Measurements from ENCODE around the gene USHBP1.

USHBP1 gene

GRCh38 chr19:17237747-17238706 is 26.5 kb downstream of the USHBP1 start:
- no peak for DNase-seq

- DNase-seq, result no peak
Observed at GRCh38 chr19:17236811-17237543, 27.6 kb downstream of the USHBP1 start.

- peak; percentile 22 to 49 for DNase-seq
Observed at GRCh38 chr19:17235971-17236777, 28.4 kb downstream of the USHBP1 start.

- DNase-seq, result peak; percentile 74 to 77
Observed at GRCh38 chr19:17235300-17235970, 29.1 kb downstream of the USHBP1 start.

- DNase-seq, result peak; percentile 60 to 66
Observed at GRCh38 chr19:17234911-17235299, 29.6 kb downstream of the USHBP1 start.

- no peak for DNase-seq
Observed at GRCh38 chr19:17232258-17232657, 32.3 kb downstream of the USHBP1 start.

GRCh38 chr19:17229890-17230289 is 34.7 kb downstream of the USHBP1 start:
- no peak for DNase-seq

- no peak for DNase-seq
Observed at GRCh38 chr19:17227798-17228367, 36.7 kb downstream of the USHBP1 start.

- DNase-seq, result peak; percentile 96 to 97
Observed at GRCh38 chr19:17226002-17226933, 38.3 kb downstream of the USHBP1 start, which contains the start of gene OCEL1. OCEL1 (plus strand) TSS chr19:17226226; CDS start chr19:17226248, 22 bp downstream.

GRCh38 chr19:17225053-17225452 is 39.5 kb downstream of the USHBP1 start:
- no peak for DNase-seq

- DNase-seq, result peak; percentile 29 to 42
Observed at GRCh38 chr19:17220207-17220758, 44.3 kb downstream of the USHBP1 start.

- no peak for DNase-seq
Observed at GRCh38 chr19:17219286-17219685, 45.3 kb downstream of the USHBP1 start.

- no peak for DNase-seq
Observed at GRCh38 chr19:17216058-17216670, 48.4 kb downstream of the USHBP1 start.

- peak; percentile 82 to 86 for DNase-seq
Observed at GRCh38 chr19:17215127-17215971, 49.2 kb downstream of the USHBP1 start, which contains the start of gene USE1. USE1 (plus strand) TSS chr19:17215357; CDS start chr19:17215406, 49 bp downstream.

GRCh38 chr19:17214508-17215126 is 49.9 kb downstream of the USHBP1 start:
- no peak for DNase-seq

- DNase-seq, result no peak
Observed at GRCh38 chr19:17213334-17213733, 51.2 kb downstream of the USHBP1 start.

GRCh38 chr19:17211547-17212446 is 52.7 kb downstream of the USHBP1 start:
- DNase-seq, result no peak
